CD4-positive, CD25-positive, alpha-beta regulatory T cell (primary cell): Measurements from ENCODE around the gene BAZ2B. TPM values are rescaled to one million over a fixed set of nuclear protein-coding genes. Genes with fewer than 3 reads are reported as not detected.

Experiments used
- ATAC-seq, 2 donors: fragments of 150-1000 bp; cut with Tn5 transposase; one replicate each; pipeline ENCODE4 v1.10.0; 2021; ENCODE audit warnings: low read depth in 2 of 2, moderate number of reproducible peaks in 2 of 2, moderate library complexity in 1 of 2
- DNase-seq, 3 donors: peaks; one replicate each; pipeline versions ENCODE4 v3.0.0 to v3.0.0-alpha.2; 2012 to 2022; ENCODE audit warnings: mixed read lengths in 1 of 3
- H3K27ac ChIP-seq: one replicate; pipeline ENCODE4 v1.7.0; 2013; ENCODE audit warnings: mild to moderate bottlenecking, low read length; ENCODE audit not compliant: insufficient read depth, poor library complexity, severe bottlenecking
- H3K27me3 ChIP-seq: one replicate; pipeline ENCODE4 v1.7.0; 2013; ENCODE audit warnings: low read length; ENCODE audit not compliant: control insufficient read depth, insufficient read depth
- H3K36me3 ChIP-seq: one replicate; pipeline ENCODE4 v1.7.0; 2013; ENCODE audit warnings: mild to moderate bottlenecking, low read length, moderate library complexity; ENCODE audit not compliant: control insufficient read depth, insufficient read depth
- H3K4me1 ChIP-seq: 2 replicates; pipeline ENCODE4 v1.7.0; 2013; ENCODE audit warnings: mild to moderate bottlenecking, low read length; ENCODE audit not compliant: insufficient read depth, control insufficient read depth, poor library complexity, severe bottlenecking
- H3K4me3 ChIP-seq: one replicate; pipeline ENCODE4 v1.7.0; 2013; ENCODE audit warnings: low read depth, mild to moderate bottlenecking, low read length, moderate library complexity
- H3K9me3 ChIP-seq, 2 experiments: 1 replicate in 1 of 2; 2 replicates in 1 of 2; pipeline ENCODE4 v1.7.0; 2013; ENCODE audit warnings: low read length in 2 of 2, mild to moderate bottlenecking in 1 of 2, moderate library complexity in 1 of 2; ENCODE audit not compliant: control insufficient read depth in 2 of 2
- H3K27ac Mint-ChIP-seq, 3 donors: one replicate each; pipeline ENCODE4 v1.8.0; 2020 to 2022; ENCODE audit warnings: mild to moderate bottlenecking in 3 of 3, mixed read lengths in 3 of 3, moderate library complexity in 2 of 3
- H3K27me3 Mint-ChIP-seq: one replicate; pipeline ENCODE4 v1.8.0; 2022; ENCODE audit warnings: mild to moderate bottlenecking, mixed read lengths
- H3K36me3 Mint-ChIP-seq: one replicate; pipeline ENCODE4 v1.8.0; 2020; ENCODE audit warnings: mixed read lengths
- H3K4me1 Mint-ChIP-seq, 4 donors: one replicate each; pipeline ENCODE4 v1.8.0; 2020 to 2022; ENCODE audit warnings: mixed read lengths in 4 of 4, mild to moderate bottlenecking in 1 of 4
- H3K4me3 Mint-ChIP-seq, 4 donors: one replicate each; pipeline ENCODE4 v1.8.0; 2020 to 2022; ENCODE audit warnings: mild to moderate bottlenecking in 4 of 4, mixed read lengths in 4 of 4, moderate library complexity in 3 of 4
- H3K9me3 Mint-ChIP-seq, 7 donors: one replicate each; pipeline ENCODE4 v1.8.0; 2020 to 2022; ENCODE audit warnings: mixed read lengths in 7 of 7, mild to moderate bottlenecking in 3 of 7, moderate library complexity in 2 of 7
- polyA plus RNA-seq, 4 donors: library from polyadenylated mRNA; unstranded; fragments of 300-500 nt; fragmentation: Illumina TruSeq; gene quantifications; one replicate each; pipeline ENCODE4 v1.2.3, GENCODE V29; 2021
- total RNA-seq: library from RNA; stranded (reverse); gene quantifications from one replicate; pipeline ENCODE4 v1.2.3, GENCODE V29; 2022

BAZ2B gene
- total and polyA plus RNA-seq, 5 donors from 2014 or later: 7.8 to 39.6 (median 9.6) TPM

DNA sequence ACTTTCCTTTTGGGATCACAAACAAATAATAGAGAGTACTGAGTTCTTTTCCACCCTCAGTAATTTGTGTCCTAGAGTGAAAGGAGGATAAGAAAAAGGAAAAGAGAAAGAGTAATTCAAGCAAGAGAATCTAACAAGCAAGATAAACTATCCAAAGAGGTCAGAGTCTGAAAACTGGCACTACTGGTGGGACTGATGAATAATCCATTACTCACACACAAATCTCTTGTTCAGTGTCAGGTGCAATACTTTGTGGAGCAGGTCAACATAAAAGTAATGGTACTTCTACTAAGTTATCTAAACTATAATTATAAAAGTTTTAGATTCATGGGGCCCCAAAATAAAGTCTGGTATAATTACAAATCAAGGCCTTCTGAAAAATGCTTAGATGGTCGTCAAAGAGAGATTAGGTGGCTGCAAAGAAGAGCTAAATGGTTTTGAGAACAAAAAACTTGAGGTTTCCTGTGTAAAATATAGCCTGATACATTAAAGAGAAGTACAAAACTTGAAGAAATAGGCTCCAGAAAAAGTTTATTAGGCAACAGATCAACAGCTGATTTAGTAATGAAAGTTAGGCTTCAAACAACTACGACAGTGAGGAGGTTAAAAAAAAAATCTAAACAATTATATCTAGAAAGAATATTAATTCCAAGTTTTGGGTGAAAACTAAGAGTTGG, 109.4 kb downstream of the BAZ2B start:
- Histone ChIP-seq H3K4me3 (no peak overlapping the region), H3K4me1 (no peaks in the 10 kb centered on the region), H3K27ac (no peak overlapping the region), H3K36me3 (no peaks in the 10 kb centered on the region), H3K27me3 (no peaks in the 10 kb centered on the region), H3K9me3 (no peaks in the 10 kb centered on the region)
- no peak overlapping the region for H3K4me3 Mint-ChIP-seq
- peaks cover 5% of the 10 kb centered on the region for H3K36me3 Mint-ChIP-seq
- peak overlapping the region in 1 of 3 donors; percentile 57 for H3K27ac Mint-ChIP-seq
- H3K4me1 Mint-ChIP-seq: peaks cover 14 to 44% (median 23%) of the 10 kb centered on the region in 4 donors
- H3K9me3 Mint-ChIP-seq: peaks cover 0 to 3% (median 1%) of the 10 kb centered on the region in 7 donors
- no peak for DNase-seq
- ATAC-seq: no peak
- H3K27me3 Mint-ChIP-seq: no peaks in the 10 kb centered on the region

DNA sequence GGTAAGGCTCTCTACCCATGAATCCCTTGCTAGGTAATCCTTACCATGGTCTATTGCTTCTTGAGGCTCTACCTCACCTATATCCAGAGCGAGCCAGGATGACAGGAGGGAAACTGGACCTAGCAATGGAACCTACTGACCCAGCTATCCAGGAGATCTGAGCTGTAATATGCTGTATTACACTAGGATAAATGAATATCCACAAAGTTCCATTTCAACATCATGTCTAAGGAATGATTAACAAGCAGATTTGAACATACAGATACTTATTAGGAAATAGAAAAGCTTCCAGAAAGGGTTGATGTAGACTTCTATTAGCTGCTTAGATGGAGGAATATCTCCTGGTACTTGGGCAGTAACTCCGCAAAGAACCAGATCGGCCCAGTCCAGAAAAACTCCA, 110.1 kb downstream of the BAZ2B start:
- no peaks in the 10 kb centered on the region for H3K9me3 ChIP-seq
- no peaks in the 10 kb centered on the region for H3K27me3 ChIP-seq
- no peak for ATAC-seq
- H3K4me1 ChIP-seq: no peaks in the 10 kb centered on the region
- no peak for DNase-seq
- H3K36me3 Mint-ChIP-seq: peaks cover 8% of the 10 kb centered on the region
- no peak overlapping the region for H3K27ac Mint-ChIP-seq
- no peaks in the 10 kb centered on the region for H3K36me3 ChIP-seq
- peaks cover 14 to 44% (median 23%) of the 10 kb centered on the region in 4 donors for H3K4me1 Mint-ChIP-seq
- H3K27ac ChIP-seq: no peak overlapping the region
- no peak overlapping the region for H3K4me3 Mint-ChIP-seq
- H3K9me3 Mint-ChIP-seq: peaks cover 0 to 7% (median 1%) of the 10 kb centered on the region in 7 donors
- H3K4me3 ChIP-seq: no peak overlapping the region
- H3K27me3 Mint-ChIP-seq: no peaks in the 10 kb centered on the region

GRCh38 chr2:159505196-159505595, 111.2 kb downstream of the BAZ2B start:
- DNase-seq: no peak
- Mint-ChIP-seq H3K4me3 (no peak overlapping the region), H3K27me3 (no peaks in the 10 kb centered on the region), H3K4me1 (peaks cover 14 to 44% (median 23%) of the 10 kb centered on the region in 4 donors), H3K27ac (no peak overlapping the region), H3K36me3 (peaks cover 12% of the 10 kb centered on the region), H3K9me3 (peaks cover 0 to 12% (median 1%) of the 10 kb centered on the region in 7 donors)
- Histone ChIP-seq H3K27ac (no peak overlapping the region), H3K36me3 (no peaks in the 10 kb centered on the region), H3K4me3 (no peak overlapping the region), H3K27me3 (no peaks in the 10 kb centered on the region), H3K4me1 (no peaks in the 10 kb centered on the region), H3K9me3 (no peaks in the 10 kb centered on the region)
- no peak for ATAC-seq

- Mint-ChIP-seq H3K9me3 (peaks cover 0 to 17% (median 3%) of the 10 kb centered on the region in 7 donors), H3K27ac (no peak overlapping the region), H3K4me3 (peak overlapping the region in 1 of 4 donors; percentile 33), H3K4me1 (peaks cover 18 to 37% (median 24%) of the 10 kb centered on the region in 4 donors), H3K27me3 (no peaks in the 10 kb centered on the region), H3K36me3 (peaks cover 19% of the 10 kb centered on the region)
- H3K36me3 ChIP-seq: no peaks in the 10 kb centered on the region
- no peak overlapping the region for H3K27ac ChIP-seq
- no peak for ATAC-seq
- H3K27me3 ChIP-seq: no peaks in the 10 kb centered on the region
- H3K4me3 ChIP-seq: no peak overlapping the region
- H3K9me3 ChIP-seq: no peaks in the 10 kb centered on the region
- peaks cover 4% of the 10 kb centered on the region for H3K4me1 ChIP-seq
- DNase-seq: no peak
Measured at GRCh38 chr2:159501743-159502142, 114.6 kb downstream of the BAZ2B start.

DNA sequence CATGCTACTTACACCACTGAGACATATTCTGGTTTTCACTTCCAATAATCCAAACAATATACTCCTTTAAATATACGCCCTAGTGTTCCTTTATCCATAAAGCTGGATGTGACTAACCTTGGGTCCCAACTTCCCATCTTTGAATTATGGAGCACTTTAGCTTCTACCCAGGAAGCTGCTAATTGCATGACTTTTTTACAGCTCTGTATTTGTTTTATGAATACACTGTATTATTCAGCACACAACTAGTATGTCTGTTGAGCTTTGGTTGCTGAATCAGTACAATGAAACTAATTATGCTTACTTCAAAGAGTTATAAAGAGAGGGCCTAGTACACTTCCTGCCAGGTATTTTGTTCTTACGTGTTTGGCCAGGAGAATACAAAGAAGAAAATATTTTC, 118.5 kb downstream of the BAZ2B start:
- Histone ChIP-seq H3K4me1 (peaks cover 4% of the 10 kb centered on the region), H3K27me3 (no peaks in the 10 kb centered on the region), H3K9me3 (no peaks in the 10 kb centered on the region), H3K4me3 (peak overlapping the region; percentile 5), H3K27ac (peak overlapping the region; percentile 24), H3K36me3 (no peaks in the 10 kb centered on the region)
- Mint-ChIP-seq H3K4me1 (peaks cover 12 to 23% (median 16%) of the 10 kb centered on the region in 4 donors), H3K27me3 (no peaks in the 10 kb centered on the region), H3K4me3 (peak overlapping the region in 2 of 4 donors; percentile 8 to 37), H3K27ac (peak overlapping the region in 2 of 3 donors; percentile 11 to 67), H3K9me3 (peaks cover 0 to 17% (median 3%) of the 10 kb centered on the region in 7 donors), H3K36me3 (peaks cover 16% of the 10 kb centered on the region)
- ATAC-seq (peak; percentile 56 to 75), DNase-seq (peak in 1 of 3 donors; percentile 53)

GRCh38 chr2:159497256-159497655, 119.1 kb downstream of the BAZ2B start:
- no peak overlapping the region for H3K4me3 ChIP-seq
- H3K36me3 ChIP-seq: no peaks in the 10 kb centered on the region
- H3K27me3 Mint-ChIP-seq: no peaks in the 10 kb centered on the region
- H3K36me3 Mint-ChIP-seq: peaks cover 16% of the 10 kb centered on the region
- peak overlapping the region in 2 of 3 donors; percentile 11 to 67 for H3K27ac Mint-ChIP-seq
- H3K27ac ChIP-seq: no peak overlapping the region
- peak in 1 of 3 donors; percentile 6 for DNase-seq
- H3K27me3 ChIP-seq: no peaks in the 10 kb centered on the region
- H3K9me3 ChIP-seq: no peaks in the 10 kb centered on the region
- H3K9me3 Mint-ChIP-seq: peaks cover 0 to 17% (median 3%) of the 10 kb centered on the region in 7 donors
- H3K4me1 Mint-ChIP-seq: peaks cover 12 to 21% (median 16%) of the 10 kb centered on the region in 4 donors
- ATAC-seq: no peak
- peak overlapping the region in 1 of 4 donors; percentile 37 for H3K4me3 Mint-ChIP-seq
- peaks cover 4% of the 10 kb centered on the region for H3K4me1 ChIP-seq

DNA sequence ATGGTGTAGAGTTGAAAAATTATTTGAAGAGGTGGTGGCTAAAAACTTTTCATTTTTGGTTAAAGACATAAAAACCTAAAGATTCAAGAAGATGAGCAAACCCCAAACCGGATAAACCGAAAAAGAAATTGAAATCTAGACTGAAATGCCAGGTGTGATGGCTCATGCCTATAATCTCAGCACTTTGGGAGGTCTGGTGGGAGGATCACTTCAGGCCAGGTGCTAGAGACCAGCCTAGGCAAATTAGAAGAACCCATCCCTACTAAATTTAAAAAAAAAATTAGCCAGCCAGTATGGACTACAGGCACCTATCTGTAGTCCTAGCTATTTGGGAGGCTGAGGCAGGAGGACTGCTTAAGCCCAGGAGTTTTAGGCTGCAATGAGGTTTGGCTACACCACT, 126.9 kb downstream of the BAZ2B start:
- Histone ChIP-seq H3K4me1 (no peaks in the 10 kb centered on the region), H3K36me3 (no peaks in the 10 kb centered on the region), H3K9me3 (no peaks in the 10 kb centered on the region), H3K4me3 (no peak overlapping the region), H3K27me3 (no peaks in the 10 kb centered on the region), H3K27ac (no peak overlapping the region)
- Mint-ChIP-seq H3K36me3 (peaks cover 7% of the 10 kb centered on the region), H3K4me3 (peak overlapping the region in 1 of 4 donors; percentile 30), H3K27ac (no peak overlapping the region), H3K4me1 (peaks cover 5 to 11% (median 7%) of the 10 kb centered on the region in 4 donors), H3K9me3 (no peaks in the 10 kb centered on the region), H3K27me3 (no peaks in the 10 kb centered on the region)
- DNase-seq (no peak), ATAC-seq (no peak)

DNA sequence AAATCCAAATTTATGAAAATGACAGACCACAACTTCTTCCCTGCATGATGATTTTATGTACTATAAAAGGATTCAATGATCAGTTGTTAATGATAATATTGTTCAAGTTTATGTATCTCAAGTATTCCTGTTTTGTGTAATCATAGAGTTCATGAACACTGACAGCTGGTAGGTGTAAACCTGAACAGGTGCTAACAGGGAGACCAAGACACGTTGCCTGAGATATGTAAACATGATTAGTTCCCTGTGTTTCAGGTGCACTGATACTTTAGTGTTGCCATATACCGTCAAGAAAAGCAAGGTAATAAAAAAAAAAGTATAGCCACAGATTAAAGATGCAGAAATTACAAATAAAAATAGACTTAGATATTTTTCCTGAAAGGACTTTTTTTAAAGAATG, 131.8 kb downstream of the BAZ2B start:
- Histone ChIP-seq H3K27ac (no peak overlapping the region), H3K36me3 (no peaks in the 10 kb centered on the region), H3K9me3 (no peaks in the 10 kb centered on the region), H3K4me1 (no peaks in the 10 kb centered on the region), H3K27me3 (no peaks in the 10 kb centered on the region), H3K4me3 (no peak overlapping the region)
- DNase-seq (no peak), ATAC-seq (no peak)
- no peaks in the 10 kb centered on the region for H3K27me3 Mint-ChIP-seq
- H3K4me3 Mint-ChIP-seq: no peak overlapping the region
- no peak overlapping the region for H3K27ac Mint-ChIP-seq
- peaks cover 4% of the 10 kb centered on the region for H3K36me3 Mint-ChIP-seq
- H3K4me1 Mint-ChIP-seq: peaks cover 5 to 12% (median 9%) of the 10 kb centered on the region in 4 donors
- peaks cover 0 to 2% (median 0%) of the 10 kb centered on the region in 7 donors for H3K9me3 Mint-ChIP-seq
